ENCODE measurements around the gene LILRA1. TPM values are rescaled to one million over a fixed set of nuclear protein-coding genes. Genes with fewer than 3 reads are reported as not detected.

Gene LILRA1
- total and polyA plus RNA-seq, 4 experiments from 2014 or later = not detected

DNA sequence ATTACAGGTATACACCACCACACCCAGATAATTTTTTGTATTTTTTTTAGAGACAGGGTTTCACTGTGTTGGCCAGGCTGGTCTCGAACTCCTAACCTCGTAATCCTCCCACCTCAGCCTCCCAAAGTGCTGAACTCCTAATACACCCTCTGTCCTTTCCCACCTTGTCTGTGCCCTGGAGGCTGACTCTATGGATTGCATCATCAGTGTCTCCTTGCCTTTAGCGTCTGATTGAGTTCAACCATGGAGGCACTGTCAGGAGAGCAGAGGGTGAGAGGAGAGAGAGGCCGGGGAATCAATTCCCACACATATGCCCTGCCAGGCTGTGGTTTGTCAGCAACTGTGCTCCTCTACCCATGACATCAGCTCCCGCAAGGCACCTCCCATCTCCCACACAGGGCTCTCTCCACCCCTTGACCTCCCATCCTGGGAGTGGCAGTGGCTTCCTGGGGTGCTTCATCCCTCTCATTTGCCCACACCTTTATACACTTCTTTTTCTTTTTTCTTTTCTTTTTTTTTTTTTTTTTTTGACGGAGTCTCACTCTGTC, 56.8 kb downstream of the LILRA1 start:
- DNase-seq = no peak
- Histone ChIP-seq H3K27me3 (ENCODE audit: insufficient read depth, low read length) (no peaks in the 10 kb centered on the region), H3K4me3 (ENCODE audit: low read length in 2 of 2) (no peak overlapping the region), H3K4me1 (ENCODE audit: insufficient read depth, low read length) (no peaks in the 10 kb centered on the region), H3K36me3 (ENCODE audit: insufficient read depth, low read length) (no peaks in the 10 kb centered on the region), H3K27ac (ENCODE audit: low read depth, low read length) (no peak overlapping the region), H3K9me3 (ENCODE audit: control insufficient read depth in 1 of 2, low read length in 2 of 2) (no peaks in the 10 kb centered on the region)
- Mint-ChIP-seq H3K27ac (no peak overlapping the region), H3K4me1 (no peaks in the 10 kb centered on the region), H3K9me3 (no peaks in the 10 kb centered on the region), H3K4me3 (no peak overlapping the region), H3K36me3 (no peaks in the 10 kb centered on the region), H3K27me3 (peaks cover 8 to 16% of the 10 kb centered on the region in 2 donors)
- intact Hi-C loops (cut with micrococcal nuclease) = no loop called here
- CTCF ChIA-PET (ENCODE audit: partially characterized antibody) = no interaction called here
- POLR2A ChIA-PET (ENCODE audit: partially characterized antibody) = no interaction called here

Small RNAs within 50 kb of the gene (microRNA-seq; reads per million reads assigned to microRNA genes)
- not detected for gene MIR8061 (ENCODE audit: borderline microRNAs expressed, borderline number of aligned reads, borderline replicate concordance)

Other genes with a start within 250 kb of the LILRA1 start
- 10 to 100 TPM; 57.6 to 59.8 TPM for gene LAIR1, start 228.7 kb upstream of the LILRA1 start, total RNA-seq
- gene LAIR1, start 228.7 kb upstream of the LILRA1 start, polyA plus RNA-seq = 10 to 100 TPM; 23.1 to 60.5 TPM
- gene TTYH1, start 178.2 kb upstream of the LILRA1 start, total RNA-seq = not detected
- under 1 TPM in 1 of 2 donors, not detected in 1; 0.29 TPM for gene TTYH1, start 178.2 kb upstream of the LILRA1 start, polyA plus RNA-seq
- gene LENG8, start 144.4 kb upstream of the LILRA1 start, total RNA-seq = 100 to 1,000 TPM; 535 to 565 TPM
- gene LENG8, start 144.4 kb upstream of the LILRA1 start, polyA plus RNA-seq = 10 to 100 TPM in 1 of 2 donors, 1 to 10 TPM in 1; 3.1 to 11.3 TPM
- gene LENG9, start 129.9 kb upstream of the LILRA1 start, total RNA-seq = 1 to 10 TPM; 7.2 to 7.3 TPM
- under 1 TPM in 1 of 2 donors, not detected in 1; 0.59 TPM for gene LENG9, start 129.9 kb upstream of the LILRA1 start, polyA plus RNA-seq
- gene CDC42EP5, start 120.3 kb upstream of the LILRA1 start, total RNA-seq = not detected
- not detected for gene CDC42EP5, start 120.3 kb upstream of the LILRA1 start, polyA plus RNA-seq
- gene LAIR2, start 90.8 kb upstream of the LILRA1 start, total RNA-seq = under 1 TPM; 0.81 to 0.97 TPM
- 10 to 100 TPM; 15.9 to 27.9 TPM for gene LAIR2, start 90.8 kb upstream of the LILRA1 start, polyA plus RNA-seq
- gene LILRA2, start 19.8 kb upstream of the LILRA1 start, total RNA-seq = under 1 TPM; 0.35 to 0.47 TPM
- not detected for gene LILRA2, start 19.8 kb upstream of the LILRA1 start, polyA plus RNA-seq
- gene LILRB1, start 36.9 kb downstream of the LILRA1 start, total RNA-seq = 1 to 10 TPM in 1 of 2 experiments, under 1 TPM in 1; 0.64 to 1.6 TPM
- gene LILRB1, start 36.9 kb downstream of the LILRA1 start, polyA plus RNA-seq = under 1 TPM in 1 of 2 donors, not detected in 1; 0.34 TPM
- 1 to 10 TPM; 3.2 to 3.5 TPM for gene LILRB4, start 69.4 kb downstream of the LILRA1 start, total RNA-seq
- not detected for gene LILRB4, start 69.4 kb downstream of the LILRA1 start, polyA plus RNA-seq
- gene KIR3DL3, start 130.8 kb downstream of the LILRA1 start, total RNA-seq = not detected
- gene KIR3DL3, start 130.8 kb downstream of the LILRA1 start, polyA plus RNA-seq = not detected
- not detected for gene KIR2DL3, start 144.9 kb downstream of the LILRA1 start, total RNA-seq
- not detected for gene KIR2DL3, start 144.9 kb downstream of the LILRA1 start, polyA plus RNA-seq
- not detected for gene KIR2DL1, start 176.2 kb downstream of the LILRA1 start, total RNA-seq
- gene KIR2DL1, start 176.2 kb downstream of the LILRA1 start, polyA plus RNA-seq = under 1 TPM in 1 of 2 donors, not detected in 1; 0.15 TPM
- not detected for gene KIR2DL4, start 210.0 kb downstream of the LILRA1 start, total RNA-seq
- gene KIR2DL4, start 210.0 kb downstream of the LILRA1 start, polyA plus RNA-seq = not detected
- gene KIR3DL1, start 222.8 kb downstream of the LILRA1 start, total RNA-seq = not detected
- gene KIR3DL1, start 222.8 kb downstream of the LILRA1 start, polyA plus RNA-seq = under 1 TPM in 1 of 2 donors, not detected in 1; 0.16 TPM
- gene KIR2DS4, start 239.0 kb downstream of the LILRA1 start, total RNA-seq = not detected
- under 1 TPM in 1 of 2 donors, not detected in 1; 0.11 TPM for gene KIR2DS4, start 239.0 kb downstream of the LILRA1 start, polyA plus RNA-seq

Measured in CD4-positive, alpha-beta memory T cell (primary cell).